AG08395 (cell line): ENCODE results near the gene UNC93A.

ENCODE experiments used
- DNase-seq: peaks from one replicate; pipeline ENCODE4 v3.0.0; 2012; ENCODE audit warnings: mixed read lengths, low spot score

Gene UNC93A

DNA sequence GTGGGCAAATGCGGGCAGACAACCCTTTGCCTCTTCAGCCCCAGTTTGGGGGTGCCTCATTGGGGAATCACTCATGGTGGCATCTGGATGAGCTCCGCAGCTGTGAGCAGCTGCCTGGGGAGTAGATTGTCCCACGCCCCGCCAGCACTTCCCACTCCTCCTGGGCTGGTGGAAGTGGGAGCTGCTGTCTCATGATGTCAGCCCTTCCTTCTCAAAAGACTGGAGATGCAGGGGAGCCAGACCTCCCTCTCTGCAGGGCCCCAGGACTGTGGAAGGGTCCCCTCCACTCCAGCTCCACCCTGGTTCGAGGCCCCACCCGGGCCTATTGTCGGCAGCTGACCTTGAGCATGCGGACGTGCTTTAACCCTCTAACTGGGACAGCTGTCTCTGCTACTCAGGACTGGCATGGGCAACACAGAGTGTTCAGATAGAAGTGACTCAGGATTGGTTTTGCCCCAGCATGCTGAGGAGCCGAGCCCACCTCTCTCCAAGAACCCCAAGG is 2.0 kb downstream of the UNC93A start:
- DNase-seq = no peak

- no peak for DNase-seq
Measured at GRCh38 chr6:167293590-167294091, 2.5 kb downstream of the UNC93A start.

GRCh38 chr6:167294241-167294640 is 3.1 kb downstream of the UNC93A start:
- no peak for DNase-seq

- no peak for DNase-seq
Measured at GRCh38 chr6:167294651-167295494, 3.8 kb downstream of the UNC93A start.

DNA sequence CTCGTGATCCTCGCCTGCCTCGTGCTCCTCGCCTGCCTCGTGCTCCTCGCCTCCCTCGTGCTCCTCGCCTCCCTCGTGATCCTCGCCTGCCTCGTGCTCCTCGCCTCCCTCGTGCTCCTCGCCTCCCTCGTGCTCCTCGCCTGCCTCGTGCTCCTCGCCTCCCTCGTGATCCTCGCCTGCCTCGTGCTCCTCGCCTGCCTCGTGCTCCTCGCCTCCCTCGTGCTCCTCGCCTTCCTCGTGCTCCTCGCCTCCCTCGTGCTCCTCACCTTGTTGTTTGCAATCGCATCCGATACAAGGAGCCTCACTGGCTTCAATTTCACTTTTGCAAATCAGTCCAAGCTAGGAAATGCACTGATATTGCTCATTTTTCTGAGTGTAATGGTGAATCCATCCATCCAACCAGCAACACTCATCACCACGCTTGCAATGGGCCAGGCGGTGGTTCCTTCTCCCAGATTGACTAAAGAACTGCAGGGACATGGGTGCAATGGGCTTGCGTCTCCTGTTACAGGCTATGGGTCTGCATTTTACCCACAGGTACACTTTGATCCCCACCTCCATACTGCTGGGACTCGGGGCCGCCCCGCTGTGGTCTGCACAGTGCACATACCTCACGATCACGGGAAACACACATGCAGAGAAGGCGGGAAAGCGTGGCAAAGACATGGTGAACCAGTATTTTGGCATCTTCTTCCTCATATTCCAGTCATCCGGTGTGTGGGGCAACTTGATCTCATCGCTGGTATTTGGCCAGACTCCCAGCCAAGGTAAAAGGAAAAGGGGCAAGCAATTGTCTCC is 4.6 kb downstream of the UNC93A start:
- no peak for DNase-seq

DNA sequence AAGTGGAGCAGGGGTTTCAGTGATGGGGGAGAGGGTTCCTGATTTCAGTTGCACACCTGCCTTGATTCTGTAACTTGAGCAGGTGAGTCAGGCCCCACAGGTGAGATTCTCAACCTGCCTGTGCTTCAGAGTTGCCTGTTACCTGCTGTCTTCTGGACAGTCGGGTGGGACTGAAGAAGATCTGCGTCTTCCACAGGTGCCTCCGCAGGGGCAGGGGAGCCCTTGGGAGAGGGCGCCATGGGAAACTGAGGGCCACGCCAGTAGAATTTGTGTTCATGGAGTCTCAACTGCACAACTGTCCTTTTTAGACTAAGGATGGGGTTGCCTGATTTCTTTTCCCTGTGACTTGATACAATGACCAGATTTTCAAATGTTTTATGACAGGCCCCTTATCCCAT is 5.2 kb downstream of the UNC93A start:
- DNase-seq = no peak

DNA sequence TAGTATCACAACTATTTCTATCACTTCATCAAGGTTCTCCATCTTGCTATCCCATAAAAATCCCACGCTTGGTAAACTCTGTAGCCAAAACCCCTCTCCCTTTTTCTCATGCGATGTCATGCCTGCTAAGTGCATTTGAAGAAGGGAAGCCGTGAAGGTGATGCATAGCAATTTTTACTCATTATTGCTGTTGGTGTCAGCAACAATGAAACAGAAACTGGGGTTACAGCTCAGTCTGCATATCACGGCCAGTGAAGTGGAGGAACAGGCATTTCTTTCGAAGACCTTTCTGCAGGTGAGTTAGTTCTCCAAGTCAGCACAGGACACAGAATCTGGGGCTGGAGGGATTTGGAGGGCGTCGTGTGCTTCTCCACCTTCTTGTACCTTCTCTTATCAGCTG is 5.8 kb downstream of the UNC93A start:
- DNase-seq = no peak

GRCh38 chr6:167298127-167298526 is 7.0 kb downstream of the UNC93A start:
- no peak for DNase-seq

GRCh38 chr6:167299641-167300308 is 8.7 kb downstream of the UNC93A start:
- no peak for DNase-seq

GRCh38 chr6:167300902-167301777 is 10.0 kb downstream of the UNC93A start:
- DNase-seq = no peak

GRCh38 chr6:167302074-167302473 is 11.0 kb downstream of the UNC93A start:
- DNase-seq = no peak

DNA sequence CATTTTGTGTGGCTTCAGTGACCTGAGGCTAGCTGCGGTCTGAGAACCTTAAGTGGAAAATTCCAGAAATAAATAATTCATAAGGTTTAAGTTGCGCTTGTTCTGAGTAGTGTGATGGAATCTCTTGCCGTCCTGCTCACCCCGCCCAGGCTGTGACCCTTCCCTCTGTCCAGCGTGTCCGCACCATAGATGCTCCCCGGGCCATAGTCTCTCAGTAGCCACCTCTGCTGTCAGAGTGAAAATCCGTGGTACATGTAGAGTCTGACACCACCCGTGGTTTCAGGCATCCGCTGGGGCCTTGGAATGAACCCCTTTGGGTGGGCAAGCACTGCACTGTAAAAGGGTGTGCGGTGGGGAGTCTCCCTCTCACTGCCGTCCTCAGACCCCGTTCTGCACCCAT is 11.7 kb downstream of the UNC93A start:
- DNase-seq = no peak

GRCh38 chr6:167303675-167304625 is 12.8 kb downstream of the UNC93A start:
- DNase-seq = no peak

DNA sequence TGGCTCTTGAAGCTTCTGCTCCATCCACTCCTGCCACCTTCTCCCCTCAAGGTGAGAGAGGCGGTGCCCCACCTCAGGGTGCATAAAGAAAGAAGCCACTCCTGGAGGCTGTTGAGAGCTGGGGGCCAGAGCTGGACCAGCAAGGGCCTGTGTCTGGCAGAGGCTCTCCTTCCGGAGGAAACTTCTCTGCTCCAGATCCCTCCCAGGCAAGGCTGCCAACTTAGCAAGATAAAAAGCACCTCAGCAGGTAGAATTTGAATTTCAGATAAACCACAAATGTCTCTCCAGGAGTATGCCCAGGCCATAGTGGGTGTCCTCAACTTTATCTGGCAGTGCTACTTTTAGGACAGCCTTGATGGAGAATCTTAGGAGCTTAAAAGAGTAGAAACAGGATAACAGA is 13.8 kb downstream of the UNC93A start:
- no peak for DNase-seq

DNA sequence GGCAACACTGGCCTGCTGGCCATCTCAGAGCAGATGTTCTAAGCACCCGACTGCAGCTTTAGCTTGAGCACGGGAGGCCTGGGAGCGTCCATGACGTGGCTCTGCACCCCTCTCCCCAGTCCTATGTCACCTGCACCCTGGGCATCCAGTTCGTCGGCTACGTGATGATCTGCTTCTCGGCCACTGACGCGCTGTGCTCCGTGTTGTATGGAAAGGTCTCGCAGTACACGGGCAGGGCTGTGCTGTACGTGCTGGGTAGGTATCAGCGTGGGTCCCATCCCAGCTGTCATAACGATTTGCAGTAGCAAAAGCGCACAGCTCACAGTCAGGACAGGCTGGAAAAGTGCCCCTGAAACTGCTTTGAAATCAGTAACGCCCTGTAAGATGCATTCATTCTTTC is 14.7 kb downstream of the UNC93A start:
- DNase-seq = no peak

- DNase-seq = no peak
Measured at GRCh38 chr6:167306401-167306998, 15.4 kb downstream of the UNC93A start.

DNA sequence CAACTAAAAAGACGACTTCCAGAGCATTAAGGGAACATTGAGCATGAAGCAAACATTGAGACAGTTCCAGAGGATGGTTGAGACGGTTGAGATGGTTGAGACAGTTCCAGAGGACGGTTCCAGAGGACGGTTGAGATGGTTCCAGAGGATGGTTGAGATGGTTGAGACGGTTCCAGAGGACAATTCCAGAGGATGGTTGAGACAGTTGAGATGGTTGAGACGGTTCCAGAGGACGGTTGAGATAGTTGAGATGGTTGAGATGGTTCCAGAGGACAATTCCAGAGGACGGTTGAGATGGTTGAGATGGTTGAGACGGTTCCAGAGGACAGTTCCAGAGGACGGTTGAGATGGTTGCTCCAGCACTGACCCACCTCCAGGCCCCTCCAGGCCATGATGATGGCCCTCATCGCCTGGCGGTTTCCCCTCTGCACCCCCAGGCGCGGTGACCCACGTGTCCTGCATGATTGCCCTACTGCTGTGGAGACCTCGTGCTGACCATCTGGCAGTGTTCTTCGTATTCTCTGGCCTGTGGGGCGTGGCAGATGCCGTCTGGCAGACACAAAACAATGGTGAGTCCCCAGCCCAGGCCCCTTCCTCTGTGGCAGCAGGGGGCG is 16.3 kb downstream of the UNC93A start:
- DNase-seq = no peak

DNA sequence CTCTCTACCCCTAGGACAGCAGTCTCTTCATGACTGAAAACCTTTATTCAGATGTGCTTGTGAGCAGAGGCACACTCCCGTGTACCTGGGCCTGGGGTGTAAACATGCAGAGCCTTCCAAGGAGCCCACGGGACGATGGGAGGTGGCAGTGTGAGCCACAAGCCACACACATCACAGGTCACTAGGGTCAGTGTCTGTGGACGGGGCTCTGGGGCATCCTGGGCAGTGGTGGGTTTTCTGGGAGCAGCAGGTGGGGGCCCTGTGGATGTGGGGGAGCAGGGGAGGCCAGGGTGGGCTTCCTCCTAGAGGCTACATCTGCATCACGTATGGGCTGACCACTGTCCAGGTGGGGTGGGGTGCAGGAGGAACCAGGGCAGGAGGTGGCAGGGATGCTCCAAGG is 17.1 kb downstream of the UNC93A start:
- no peak for DNase-seq
